T47D (cell line): ENCODE data around the gene DGKD.
"Not testable (repeated sequence)": the region's sequence is repeated elsewhere in the genome, so short reads cannot be mapped to it uniquely, and the experiment has no call there.

Experiments
- DNase-seq, 2 experiments: peaks; one replicate each; pipeline versions ENCODE4 v3.0.0 to v3.0.0-alpha.2; 2011 to 2012; ENCODE audit warnings: low read depth in 1 of 2, low spot score in 1 of 2
- JUND ChIP-seq: IDR thresholded peaks from 2 replicates; pipeline ENCODE4 v1.6.1; 2012; ENCODE audit warnings: low read depth
- in situ Hi-C: cut with HindIII; loops from 2 replicates; pipeline ENCODE4 v1.10.0; 2016; ENCODE audit warnings: low sequenced_read_pairs, low pct_unique_long_range_greater_than_20kb

DGKD gene

DNA sequence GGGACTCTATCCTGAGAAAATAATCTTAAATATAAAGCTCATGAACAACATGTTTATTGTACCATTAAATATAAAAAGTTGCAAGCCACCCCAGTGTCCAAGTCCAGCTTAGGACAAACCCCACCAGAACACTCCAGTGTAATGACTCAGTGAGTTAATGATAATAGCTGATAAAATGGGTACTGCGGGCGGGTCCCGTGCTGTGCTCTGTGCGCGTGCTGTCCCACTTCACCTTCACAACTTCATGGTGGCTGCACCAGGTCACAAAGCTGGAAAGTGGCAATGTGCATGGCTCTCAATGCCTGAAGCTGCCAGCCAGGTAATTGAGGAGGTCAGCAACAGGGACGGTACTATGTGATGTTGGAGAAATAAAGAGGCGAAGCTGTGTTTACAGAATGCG is 18.6 kb downstream of the DGKD start:
- in situ Hi-C loops, result no loop called here
- no peak for TF ChIP-seq JUND
- DNase-seq, result no peak

- no peak for DNase-seq
- in situ Hi-C loops, result no loop called here
- no peak for TF ChIP-seq JUND
These were observed 19.0 kb downstream of the DGKD start for GRCh38 chr2:233373316-233373715.

- DNase-seq, in situ Hi-C loops: not testable (repeated sequence)
These were observed 20.5 kb downstream of the DGKD start for GRCh38 chr2:233374776-233375175.

DNA sequence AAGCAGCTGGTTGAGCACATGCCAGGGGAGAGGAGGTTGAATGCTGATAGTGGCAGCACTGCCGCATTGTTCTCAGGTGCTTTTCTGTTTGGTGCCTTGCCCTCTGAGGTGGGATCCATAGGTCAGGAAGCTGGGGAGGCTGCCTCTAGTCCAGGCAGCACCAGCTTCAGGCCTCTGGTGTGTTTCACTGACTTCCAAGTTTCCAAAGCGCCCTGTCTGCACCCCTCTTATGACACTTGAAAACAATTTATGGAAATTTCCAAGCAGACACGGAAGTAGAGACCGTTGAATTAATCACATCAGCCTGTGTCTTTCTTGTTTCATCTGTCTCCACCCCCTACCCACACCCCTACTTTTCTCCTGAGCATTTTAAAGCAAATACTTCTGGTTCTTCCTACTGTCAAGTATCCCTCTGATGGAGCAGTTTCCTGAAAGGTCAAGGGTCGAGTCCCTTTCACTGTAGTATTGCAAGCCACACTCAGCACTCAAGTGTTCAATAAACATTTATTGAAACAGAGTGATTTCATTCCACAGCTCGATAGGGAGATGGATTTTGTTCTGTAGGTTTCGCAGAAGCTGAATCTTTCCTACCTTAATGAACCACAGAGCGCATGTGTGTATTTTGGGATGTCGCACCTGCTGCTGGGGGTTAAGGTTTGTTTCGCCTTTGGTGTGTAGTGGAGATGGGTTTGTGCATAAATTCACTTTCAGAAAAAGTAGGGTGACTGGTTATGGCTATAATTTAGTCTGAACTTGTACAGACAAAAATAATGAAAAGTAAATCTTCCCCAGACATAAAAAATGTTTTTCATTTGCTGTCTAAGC is 21.4 kb downstream of the DGKD start:
- in situ Hi-C loops, result no loop called here

GRCh38 chr2:233379034-233379433 is 24.7 kb downstream of the DGKD start:
- no peak for DNase-seq
- no peak for TF ChIP-seq JUND
- in situ Hi-C loops, result no loop called here

More for the DNA sequence above, 21.4 kb downstream of the DGKD start:
- TF ChIP-seq JUND, result no peak
- no peak for DNase-seq

DNA sequence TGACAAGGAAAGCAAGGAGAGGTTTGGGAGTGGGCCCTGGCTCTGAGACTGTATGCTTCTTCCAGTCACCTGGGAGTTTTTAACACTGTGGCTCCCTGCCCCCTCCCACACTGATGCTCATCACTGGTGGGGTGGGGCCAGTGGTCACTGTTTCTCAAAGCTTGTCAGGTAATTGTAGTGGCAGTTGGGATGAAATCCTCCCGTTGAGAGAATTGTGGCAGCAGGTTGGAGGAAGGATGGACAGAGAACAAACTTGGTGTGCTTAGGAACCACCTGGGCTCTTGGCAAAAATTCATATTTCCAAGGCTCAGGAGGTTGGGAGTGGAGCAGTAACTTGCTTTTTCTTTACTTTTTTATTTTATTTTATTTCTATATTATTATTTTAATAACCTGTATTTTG is 25.1 kb downstream of the DGKD start:
- TF ChIP-seq JUND, result no peak
- no peak for DNase-seq
- in situ Hi-C loops, result no loop called here

DNA sequence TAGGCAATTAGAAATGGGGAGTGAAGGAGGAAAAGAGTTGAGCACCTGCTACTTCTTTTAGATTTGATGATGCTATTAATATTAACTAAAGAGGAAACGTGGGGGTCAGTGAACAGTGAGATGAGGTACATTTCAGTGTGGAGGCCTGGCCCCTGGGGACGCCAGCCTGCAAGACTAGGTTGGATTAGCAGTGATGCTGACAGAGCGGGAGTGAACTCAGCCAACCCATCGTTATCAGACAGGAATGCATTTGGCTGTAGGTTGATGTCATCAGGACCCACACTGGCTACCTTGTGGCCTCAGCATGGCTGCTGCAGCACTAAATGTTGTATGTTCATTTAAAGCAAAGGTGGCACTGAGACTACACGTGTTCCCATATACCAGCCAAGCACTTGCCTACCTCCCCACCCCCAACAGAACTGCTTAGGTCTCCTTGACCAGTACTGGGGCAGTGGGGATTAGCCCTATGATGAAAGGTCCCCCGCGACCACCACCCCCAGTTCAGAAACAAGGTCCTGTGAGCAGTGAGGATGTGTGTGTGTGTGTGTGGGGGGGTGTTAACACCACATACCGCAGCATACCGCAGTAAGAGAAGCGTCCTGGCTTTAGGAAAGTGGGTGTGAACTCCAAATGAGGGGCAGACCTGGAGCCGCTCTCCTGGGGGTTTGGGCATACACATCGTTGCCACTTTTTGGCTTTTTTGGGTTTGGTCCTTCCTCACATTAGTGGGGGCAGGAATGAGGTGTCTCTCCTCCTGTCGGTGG is 26.0 kb downstream of the DGKD start:
- in situ Hi-C loops, result no loop called here
- DNase-seq, result no peak
- no peak for TF ChIP-seq JUND

- in situ Hi-C loops, result no loop called here
- no peak for TF ChIP-seq JUND
- DNase-seq, result no peak
These were observed 26.8 kb downstream of the DGKD start for GRCh38 chr2:233380995-233381637.

- no peak for TF ChIP-seq JUND
- DNase-seq, result peak in 1 of 2 experiments; percentile 43
- in situ Hi-C loops, result no loop called here
These were observed 27.3 kb downstream of the DGKD start for GRCh38 chr2:233381638-233381995.

- no peak for TF ChIP-seq JUND
- DNase-seq, result no peak
- in situ Hi-C loops, result no loop called here
These were observed 29.7 kb downstream of the DGKD start for GRCh38 chr2:233384015-233384414.

DNA sequence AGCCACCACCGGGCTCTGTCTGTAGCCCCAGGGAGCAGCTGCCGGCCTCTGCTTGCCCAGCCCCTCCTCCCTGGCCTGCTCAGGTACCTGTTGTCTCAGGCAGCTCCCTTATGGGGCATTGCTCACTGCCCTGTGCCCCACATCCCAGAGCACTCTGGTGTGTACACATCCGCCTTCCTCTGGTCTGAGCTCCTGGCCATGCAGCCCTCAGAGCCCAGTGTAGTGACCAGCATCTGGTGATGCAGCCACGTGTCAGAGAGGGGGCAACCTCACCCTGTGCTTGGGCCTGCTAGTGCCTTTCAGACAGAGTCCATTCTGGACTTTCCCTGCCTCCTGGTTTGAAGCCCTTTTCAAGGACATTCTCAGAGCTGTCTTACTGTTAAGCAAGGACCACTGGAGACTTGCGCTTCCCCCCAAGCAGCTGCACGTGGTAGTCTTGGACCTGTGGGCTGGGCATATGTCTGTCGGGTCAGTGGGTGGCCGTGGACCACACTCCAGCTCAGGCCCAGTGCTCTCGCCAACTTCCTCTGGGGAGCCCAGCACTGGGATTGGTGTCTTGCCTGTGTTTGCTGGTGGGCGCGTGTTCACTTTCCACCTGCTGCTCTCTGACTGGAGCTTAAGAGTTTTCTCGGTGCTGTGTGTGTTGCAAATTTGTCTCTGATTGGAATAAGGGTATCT is 30.7 kb downstream of the DGKD start:
- in situ Hi-C loops, result no loop called here
- no peak for DNase-seq
- no peak for TF ChIP-seq JUND

GRCh38 chr2:233385489-233386044 is 31.3 kb downstream of the DGKD start:
- in situ Hi-C loops, result no loop called here
- DNase-seq, result no peak
- no peak for TF ChIP-seq JUND
